Right lobe of liver (tissue), 4 donors: ENCODE results near the gene OTUD5.

Experiments used
- CTCF ChIP-seq, 4 donors: fragments of 200-600 bp in 3 of 4; fragments of 450-650 bp in 1 of 4; IDR thresholded peaks; one replicate each; pipeline versions ENCODE4 v1.5.1 to v1.8.0; 2016 to 2022; ENCODE audit warnings: antibody characterized with exemption in 4 of 4, mild to moderate bottlenecking in 2 of 4
- POLR2A ChIP-seq: fragments of 450-650 bp; IDR thresholded peaks from one replicate; pipeline ENCODE4 v1.6.1; 2017; ENCODE audit warnings: antibody characterized with exemption, mild to moderate bottlenecking
- donor health status: DM: no; HTN: no; CAD: no.
- donor health status: DM: no; HTN: no; CAD: no.
- donor health status: DM: no; HTN: yes; CAD: no.

- TF ChIP-seq CTCF (IDR thresholded peaks at IDR 0.05), result no peak
- TF ChIP-seq POLR2A, result no peak
These were observed 33.1 kb downstream of the OTUD5 start for GRCh38 chrX:48924270-48924669.
